AG04449 (cell line): Measurements from ENCODE around the gene CD72.
"Not testable (repeated sequence)": the region's sequence is repeated elsewhere in the genome, so short reads cannot be mapped to it uniquely, and the experiment has no call there.

ENCODE experiments used
- CTCF ChIA-PET: fragments of 350-600 bp; formaldehyde crosslinking; extraction: SDS; loops from one replicate; lab custom pipeline; 2021; ENCODE audit warnings: antibody characterized with exemption; lab: Yijun Ruan, JAX
- POLR2A ChIA-PET: fragments of 400-600, 350-600 bp; formaldehyde crosslinking; extraction: SDS; loops from one replicate; lab custom pipeline; 2020; ENCODE audit warnings: antibody characterized with exemption, inconsistent platforms; lab: Yijun Ruan, JAX
- DNase-seq: peaks from one replicate; pipeline ENCODE4 v3.0.0-alpha.2; 2010; ENCODE audit warnings: low read depth, low spot score
- H3K4me3 ChIP-seq: 2 replicates; pipeline ENCODE4 v1.5.1; 2011; ENCODE audit warnings: low read depth, mild to moderate bottlenecking, control low read depth, low read length
- CTCF ChIP-seq: IDR thresholded peaks from one replicate; pipeline ENCODE4 v1.5.1; 2011; ENCODE audit warnings: mild to moderate bottlenecking, moderate library complexity, low read length, control low read depth, inconsistent platforms; ENCODE audit not compliant: insufficient read depth; ENCODE audit errors: missing control alignments

Gene CD72

GRCh38 chr9:35646533-35647265 lies 28.5 kb upstream of the CD72 start:
- peak overlapping the region; percentile 74 for H3K4me3 ChIP-seq
- peak; percentile 99 for TF ChIP-seq CTCF
- ChIA-PET CTCF (interaction anchor here (0.6 to 8.3 kb wide), 44 partner anchors 8 to 569 kb away, joined by 3 to 148 read pairs (median 4); partner anchors contain the start of genes ARHGEF39, CCDC107, GBA2 and PIGO), POLR2A (interaction anchor here (0.9 to 1.6 kb wide), 2 partner anchors 11 to 41 kb away, joined by 4 to 7 read pairs; partner anchors contain the start of genes CCDC107 and RMRP)
- DNase-seq: no peak

- peak overlapping the region; percentile 74 for H3K4me3 ChIP-seq
- POLR2A ChIA-PET: interaction anchor here (1.6 kb wide), 1 partner anchor 11 kb away, joined by 7 read pairs; the partner anchor contains the start of genes CCDC107 and RMRP
- DNase-seq: no peak
- CTCF ChIA-PET: interaction anchor here (0.6 to 8.3 kb wide), 23 partner anchors 10 to 568 kb away, joined by 3 to 148 read pairs (median 5); partner anchors contain the start of genes ARHGEF39, CCDC107 and RMRP
- TF ChIP-seq CTCF: peak; percentile 46
These were observed 27.9 kb upstream of the CD72 start for GRCh38 chr9:35646153-35646532.

GRCh38 chr9:35645736-35646135 lies 27.5 kb upstream of the CD72 start:
- peak overlapping the region; percentile 74 for H3K4me3 ChIP-seq
- not testable (repeated sequence) for DNase-seq
- CTCF ChIA-PET: interaction anchor here (0.6 to 8.3 kb wide), 17 partner anchors 9 to 256 kb away, joined by 3 to 148 read pairs (median 6); partner anchors contain the start of genes ARHGEF39, CCDC107 and RMRP
- POLR2A ChIA-PET: interaction anchor here (1.3 to 1.6 kb wide), 2 partner anchors 12 to 82 kb away, joined by 6 to 7 read pairs; partner anchors contain the start of genes CCDC107 and RMRP

- ChIA-PET POLR2A (no interaction called here), CTCF (interaction anchor here (0.9 to 8.3 kb wide), 2 partner anchors 17 to 39 kb away, joined by 4 to 148 read pairs; partner anchors contain the start of genes ARHGEF39, CCDC107 and RMRP)
- no peak overlapping the region for H3K4me3 ChIP-seq
- no peak for DNase-seq
- no peak for TF ChIP-seq CTCF
These were observed 24.8 kb upstream of the CD72 start for GRCh38 chr9:35643046-35643445.

- CTCF ChIA-PET, DNase-seq, H3K4me3 ChIP-seq, POLR2A ChIA-PET: not testable (repeated sequence)
These were observed 23.3 kb upstream of the CD72 start for GRCh38 chr9:35641478-35641877.

GRCh38 chr9:35640431-35640830 lies 22.2 kb upstream of the CD72 start:
- H3K4me3 ChIP-seq: not testable (repeated sequence)
- ChIA-PET CTCF (interaction anchor here (1.5 kb wide), 1 partner anchor 37 kb away, joined by 4 read pairs; no protein-coding TSS in a partner anchor), POLR2A (interaction anchor here (1.2 kb wide), 1 partner anchor 40 kb away, joined by 3 read pairs; no protein-coding TSS in a partner anchor)

GRCh38 chr9:35639631-35640030 lies 21.4 kb upstream of the CD72 start:
- ChIA-PET CTCF (interaction anchor here (1.5 to 1.7 kb wide), 2 partner anchors 8 to 36 kb away, joined by 4 to 6 read pairs; no protein-coding TSS in a partner anchor), POLR2A (interaction anchor here (1.2 kb wide), 1 partner anchor 41 kb away, joined by 3 read pairs; no protein-coding TSS in a partner anchor)
- DNase-seq: no peak
- TF ChIP-seq CTCF: no peak
- no peak overlapping the region for H3K4me3 ChIP-seq

More at GRCh38 chr9:35640431-35640830, 22.2 kb upstream of the CD72 start:
- DNase-seq: not testable (repeated sequence)

- CTCF ChIA-PET: interaction anchor here (1.5 to 1.7 kb wide), 2 partner anchors 9 to 36 kb away, joined by 4 to 6 read pairs; no protein-coding TSS in a partner anchor
These were observed 21.0 kb upstream of the CD72 start for GRCh38 chr9:35639225-35639624.

GRCh38 chr9:35638751-35639150 lies 20.5 kb upstream of the CD72 start:
- H3K4me3 ChIP-seq, POLR2A ChIA-PET, DNase-seq: not testable (repeated sequence)
- CTCF ChIA-PET: interaction anchor here (1.7 kb wide), 1 partner anchor 9 kb away, joined by 6 read pairs; no protein-coding TSS in a partner anchor

More at GRCh38 chr9:35639225-35639624, 21.0 kb upstream of the CD72 start:
- POLR2A ChIA-PET, DNase-seq, H3K4me3 ChIP-seq: not testable (repeated sequence)

GRCh38 chr9:35637427-35637955 lies 19.3 kb upstream of the CD72 start:
- DNase-seq, CTCF ChIA-PET, POLR2A ChIA-PET, H3K4me3 ChIP-seq: not testable (repeated sequence)

- POLR2A ChIA-PET, H3K4me3 ChIP-seq, DNase-seq: not testable (repeated sequence)
- CTCF ChIA-PET: interaction anchor here (0.8 to 2.3 kb wide), 3 partner anchors 9 to 33 kb away, joined by 4 to 7 read pairs (median 5); no protein-coding TSS in a partner anchor
These were observed 18.6 kb upstream of the CD72 start for GRCh38 chr9:35636877-35637246.
